HepG2 (cell line): ENCODE measurements around the gene POLR3H.
"Not testable (repeated sequence)": the region's sequence is repeated elsewhere in the genome, so short reads cannot be mapped to it uniquely, and the experiment has no call there.

Source experiments
- CBX5 ChIP-seq: sonication (generic); formaldehyde crosslinking; IDR thresholded peaks from 2 replicates; pipeline ENCODE4 v1.4.0; 2020; ENCODE audit warnings: missing genetic modification reagents, borderline replicate concordance
- GPN1 ChIP-seq: sonication (generic); formaldehyde crosslinking; IDR thresholded peaks from 2 replicates; pipeline ENCODE4 v1.5.1; 2020; ENCODE audit warnings: missing genetic modification reagents, borderline replicate concordance
- HOXA5 ChIP-seq: sonication (generic); formaldehyde crosslinking; IDR thresholded peaks from 2 replicates; pipeline ENCODE4 v1.4.0; 2020; ENCODE audit warnings: missing genetic modification reagents
- MYNN ChIP-seq: sonication (generic); formaldehyde crosslinking; IDR thresholded peaks from 2 replicates; pipeline ENCODE4 v1.4.0; 2020; ENCODE audit warnings: mild to moderate bottlenecking, low read depth, missing genetic modification reagents
- NFATC3 ChIP-seq: sonication (generic); formaldehyde crosslinking; IDR thresholded peaks from 2 replicates; pipeline ENCODE4 v1.5.1; 2020; ENCODE audit warnings: mild to moderate bottlenecking, missing genetic modification reagents
- TFAP4 ChIP-seq: sonication (generic); IDR thresholded peaks from 2 replicates; pipeline ENCODE4 v1.6.1; 2016; ENCODE audit warnings: low read depth, borderline replicate concordance
- ZNF766 ChIP-seq: sonication (generic); formaldehyde crosslinking; IDR thresholded peaks from 2 replicates; pipeline ENCODE4 v1.5.0; 2020; ENCODE audit warnings: missing genetic modification reagents, borderline replicate concordance
- TF ChIP-seq, protein P1 (sequence below): sonication (generic); formaldehyde crosslinking; IDR thresholded peaks from 2 replicates; pipeline ENCODE4 v1.4.0; 2020; ENCODE audit warnings: missing genetic modification reagents

DNA sequence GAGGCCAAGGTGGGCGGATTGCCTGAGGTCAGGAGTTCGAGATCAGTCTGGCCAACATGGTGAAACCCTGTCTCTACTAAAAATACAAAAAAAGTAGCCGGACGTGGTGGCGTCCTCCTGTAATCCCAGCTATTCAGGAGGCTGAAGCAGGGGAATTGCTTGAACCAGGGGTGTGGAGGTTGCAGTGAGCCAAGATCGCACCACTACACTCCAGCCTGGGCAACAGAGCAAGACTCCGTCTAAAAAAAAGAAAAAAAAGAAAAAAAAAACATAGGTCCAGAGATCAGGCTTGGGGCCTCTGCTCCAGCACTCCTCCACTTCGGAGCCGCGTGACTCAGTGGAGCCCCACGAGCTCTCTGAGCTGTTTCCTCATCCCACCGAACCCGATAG lies 14.0 kb upstream of the POLR3H start:
- TF ChIP-seq HOXA5 (CRISPR knock-in tag); CBX5 (CRISPR knock-in tag); GPN1 (CRISPR knock-in tag); NFATC3 (CRISPR knock-in tag); TFAP4; ZNF766 (CRISPR knock-in tag); MYNN (CRISPR knock-in tag): not testable (repeated sequence)
- TF ChIP-seq, protein P1, sequence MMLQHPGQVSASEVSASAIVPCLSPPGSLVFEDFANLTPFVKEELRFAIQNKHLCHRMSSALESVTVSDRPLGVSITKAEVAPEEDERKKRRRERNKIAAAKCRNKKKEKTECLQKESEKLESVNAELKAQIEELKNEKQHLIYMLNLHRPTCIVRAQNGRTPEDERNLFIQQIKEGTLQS = not testable (repeated sequence)
